ENCODE measurements around the gene ZNF883. TPM values are rescaled to one million over a fixed set of nuclear protein-coding genes. Genes with fewer than 3 reads are reported as not detected.

The ZNF883 gene
- total RNA-seq, 1 donor from 2014 or later, result not detected

- Histone ChIP-seq H3K9me3 (no peaks in the 10 kb centered on the region), H3K27me3 (no peaks in the 10 kb centered on the region), H3K4me1 (no peaks in the 10 kb centered on the region), H3K4me3 (no peak overlapping the region), H3K27ac (no peak overlapping the region), H3K36me3 (no peaks in the 10 kb centered on the region)
- intact Hi-C loops (cut with DNase I), result no loop called here
- TF ChIP-seq CTCF (IDR thresholded peaks at IDR 0.05), result no peak
- no peak for DNase-seq (ENCODE audit: low spot score in 2 of 2)
Measured at GRCh38 chr9:112917987-112918362, 94.0 kb downstream of the ZNF883 start.

GRCh38 chr9:112917047-112917986, 94.7 kb downstream of the ZNF883 start:
- no peak overlapping the region for H3K4me3 ChIP-seq
- H3K36me3 ChIP-seq, result no peaks in the 10 kb centered on the region
- intact Hi-C loops (cut with DNase I), result no loop called here
- no peaks in the 10 kb centered on the region for H3K4me1 ChIP-seq
- no peak for DNase-seq (ENCODE audit: low spot score in 2 of 2)
- H3K9me3 ChIP-seq, result no peaks in the 10 kb centered on the region
- no peaks in the 10 kb centered on the region for H3K27me3 ChIP-seq
- no peak overlapping the region for H3K27ac ChIP-seq
- TF ChIP-seq CTCF (IDR thresholded peaks at IDR 0.05), result no peak

GRCh38 chr9:112914524-112914923, 97.5 kb downstream of the ZNF883 start:
- Histone ChIP-seq H3K9me3 (no peaks in the 10 kb centered on the region), H3K27ac (no peak overlapping the region), H3K27me3 (no peaks in the 10 kb centered on the region), H3K4me3 (no peak overlapping the region), H3K36me3 (no peaks in the 10 kb centered on the region), H3K4me1 (no peaks in the 10 kb centered on the region)
- no peak for DNase-seq (ENCODE audit: low spot score in 2 of 2)
- no peak for TF ChIP-seq CTCF (IDR thresholded peaks at IDR 0.05)
- intact Hi-C loops (cut with DNase I), result no loop called here

- no peak for DNase-seq (ENCODE audit: low spot score in 2 of 2)
- no peaks in the 10 kb centered on the region for H3K27me3 ChIP-seq
- no peak overlapping the region for H3K4me3 ChIP-seq
- H3K36me3 ChIP-seq, result no peaks in the 10 kb centered on the region
- no peak overlapping the region for H3K27ac ChIP-seq
- intact Hi-C loops (cut with DNase I), result no loop called here
- no peaks in the 10 kb centered on the region for H3K9me3 ChIP-seq
- no peaks in the 10 kb centered on the region for H3K4me1 ChIP-seq
- no peak for TF ChIP-seq CTCF (IDR thresholded peaks at IDR 0.05)
Measured at GRCh38 chr9:112913326-112913725, 98.7 kb downstream of the ZNF883 start.

GRCh38 chr9:112912636-112913035, 99.4 kb downstream of the ZNF883 start:
- intact Hi-C loops (cut with DNase I), result no loop called here
- TF ChIP-seq CTCF (IDR thresholded peaks at IDR 0.05), result no peak

More at GRCh38 chr9:112912636-112913035, 99.4 kb downstream of the ZNF883 start:
- DNase-seq (ENCODE audit: low spot score in 2 of 2), result no peak
- no peaks in the 10 kb centered on the region for H3K27me3 ChIP-seq
- no peaks in the 10 kb centered on the region for H3K9me3 ChIP-seq
- no peak overlapping the region for H3K27ac ChIP-seq
- no peaks in the 10 kb centered on the region for H3K36me3 ChIP-seq
- no peak overlapping the region for H3K4me3 ChIP-seq
- no peaks in the 10 kb centered on the region for H3K4me1 ChIP-seq

Measured in ascending aorta (tissue), 2 donors.